HL-60/S4 treated with retinoic acid at 250 ng/mL for 4 days and 3 days (cell line): ENCODE measurements around the gene TADA2A.
"Not testable (repeated sequence)": the region's sequence is repeated elsewhere in the genome, so short reads cannot be mapped to it uniquely, and the experiment has no call there.

Experiments
- in situ Hi-C: fragments of 300-500 bp; cut with MboI; formaldehyde crosslinking; loops from 2 replicates; pipeline ENCODE4 v1.7.0; 2022; ENCODE audit warnings: low sequenced_read_pairs

TADA2A gene

GRCh38 chr17:37393352-37393751 is 13.3 kb upstream of the TADA2A start:
- in situ Hi-C loops = loop anchor here (25.0 kb wide), 1 partner anchor 781 kb away; the partner anchor contains the start of gene MRM1

DNA sequence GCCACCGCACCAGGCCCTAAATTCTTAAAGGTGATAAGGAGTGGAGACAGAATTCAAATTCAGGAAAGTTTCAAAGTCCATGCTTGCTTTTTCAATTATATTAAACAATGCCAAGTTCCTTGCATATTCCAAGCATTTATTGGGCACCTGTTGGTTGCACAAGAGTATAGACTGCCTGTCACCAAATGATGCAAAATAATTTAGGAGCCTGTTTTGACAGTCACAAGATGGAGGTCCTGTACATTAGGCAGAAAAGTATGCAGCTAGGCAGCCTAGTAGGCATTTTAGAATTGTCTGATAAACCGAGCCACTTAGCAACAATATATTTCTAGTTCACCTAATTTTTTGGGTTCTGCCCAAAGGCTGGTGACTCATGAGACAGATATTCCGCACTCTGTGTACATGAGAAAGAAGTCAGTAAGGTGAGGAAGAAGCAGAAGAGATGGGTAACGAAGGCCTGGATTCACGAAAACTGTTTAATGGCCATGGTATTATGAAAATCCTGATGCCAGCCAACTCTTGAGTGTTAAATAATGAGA is 7.4 kb upstream of the TADA2A start:
- in situ Hi-C loops = loop anchor here (25.0 kb wide), 1 partner anchor 787 kb away; the partner anchor contains the start of gene MRM1

GRCh38 chr17:37400505-37400904 is 6.2 kb upstream of the TADA2A start:
- in situ Hi-C loops = no loop called here

GRCh38 chr17:37405522-37405921 is 1.2 kb upstream of the TADA2A start:
- in situ Hi-C loops = not testable (repeated sequence)

- in situ Hi-C loops = no loop called here
These were observed 591 bp upstream of the TADA2A start for GRCh38 chr17:37405955-37406634.

GRCh38 chr17:37408145-37408479 is 1.4 kb downstream of the TADA2A start:
- in situ Hi-C loops = not testable (repeated sequence)

- in situ Hi-C loops = no loop called here
These were observed 3.7 kb downstream of the TADA2A start for GRCh38 chr17:37410357-37410756.

DNA sequence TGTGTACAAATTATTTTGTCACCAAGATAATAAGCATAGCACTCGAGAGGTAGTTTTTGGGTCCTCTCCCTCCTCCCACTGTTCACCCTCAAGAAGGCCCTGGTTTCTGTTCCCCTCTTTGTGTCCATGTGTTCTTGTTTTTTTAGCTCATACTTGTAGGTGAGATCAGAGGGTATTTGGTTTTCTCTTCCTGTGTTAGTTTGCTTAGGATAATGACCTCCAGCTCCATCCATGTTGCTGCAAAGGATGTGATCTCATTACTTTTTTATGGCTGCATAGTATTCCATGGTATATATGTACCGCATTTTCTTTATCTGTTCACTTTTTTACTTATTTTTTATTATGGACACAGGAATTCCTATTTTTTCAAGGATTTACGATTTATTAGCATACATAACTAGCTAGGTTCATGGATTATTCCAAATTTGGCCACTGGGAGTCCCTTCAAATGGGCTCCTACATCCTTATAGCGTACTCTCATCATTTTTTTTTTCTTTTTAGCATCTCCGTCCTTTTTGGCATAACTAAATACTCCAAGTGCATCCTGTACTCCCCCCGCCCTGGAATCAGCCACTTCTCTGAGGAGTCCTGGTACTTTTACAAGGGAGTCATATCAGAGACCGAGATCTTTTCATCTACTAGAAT is 7.3 kb downstream of the TADA2A start:
- in situ Hi-C loops = no loop called here

DNA sequence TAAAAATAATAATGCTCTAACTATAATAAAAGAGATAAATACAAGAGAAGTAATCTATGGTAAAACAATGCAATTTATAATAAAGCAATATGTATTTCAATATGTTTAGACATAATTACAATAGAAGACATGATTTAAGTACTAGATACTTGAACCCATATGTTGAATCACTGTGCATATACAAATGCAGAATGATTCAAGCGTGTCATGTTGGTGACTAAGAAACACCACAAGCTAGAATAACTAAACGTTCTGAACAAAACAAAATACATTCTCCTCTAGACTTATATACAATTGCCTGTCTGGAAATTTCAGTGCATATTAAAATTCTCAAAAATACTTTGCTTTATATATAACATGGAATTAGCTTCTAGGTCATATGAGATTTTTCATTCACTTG is 11.2 kb downstream of the TADA2A start:
- in situ Hi-C loops = no loop called here

DNA sequence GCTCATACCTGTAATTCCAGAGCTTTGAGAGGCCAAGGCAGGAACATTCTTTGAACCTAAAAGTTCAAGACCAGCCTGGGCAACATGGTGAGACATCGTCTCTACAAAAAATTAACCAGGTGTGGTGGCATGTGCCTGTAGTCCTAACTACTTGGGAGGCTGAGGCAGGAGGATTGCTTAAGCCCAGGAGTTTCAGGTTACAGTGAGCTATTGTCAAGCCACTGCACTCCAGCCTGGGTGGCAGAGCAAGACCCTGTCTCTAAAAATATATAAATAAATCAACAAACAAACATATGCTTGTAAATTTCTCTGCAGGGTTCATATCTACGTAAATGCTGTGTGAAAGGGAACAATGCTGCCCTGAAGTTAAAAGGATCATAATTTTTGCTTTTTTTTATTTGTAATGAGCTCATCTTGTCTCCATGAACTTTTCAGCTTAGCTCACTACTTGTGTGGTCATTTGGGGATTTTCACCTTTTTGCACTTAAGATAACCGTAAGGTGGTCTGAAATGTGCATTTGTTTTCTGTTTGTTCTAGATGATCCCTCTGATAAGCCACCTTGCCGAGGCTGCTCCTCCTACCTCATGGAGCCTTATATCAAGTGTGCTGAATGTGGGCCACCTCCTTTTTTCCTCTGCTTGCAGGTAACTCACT is 16.4 kb downstream of the TADA2A start:
- in situ Hi-C loops = no loop called here

DNA sequence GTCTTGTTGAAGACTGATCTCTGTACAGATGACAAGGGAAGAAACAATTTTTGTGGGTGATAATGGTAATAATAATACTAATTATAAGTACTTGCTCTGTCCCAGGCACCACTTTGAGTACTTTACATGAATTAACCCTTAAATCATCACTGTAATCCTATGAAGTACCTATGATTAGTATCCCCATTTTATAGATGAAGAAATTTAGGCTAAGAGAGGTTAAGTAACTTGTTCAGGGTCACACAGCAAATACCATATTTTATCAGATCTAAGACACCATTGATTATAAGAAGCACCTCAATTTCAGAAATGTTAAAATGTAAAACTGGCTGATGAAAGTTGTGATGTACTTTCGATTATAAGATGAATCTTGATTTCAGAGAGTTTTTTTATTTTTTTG is 18.6 kb downstream of the TADA2A start:
- in situ Hi-C loops = no loop called here

DNA sequence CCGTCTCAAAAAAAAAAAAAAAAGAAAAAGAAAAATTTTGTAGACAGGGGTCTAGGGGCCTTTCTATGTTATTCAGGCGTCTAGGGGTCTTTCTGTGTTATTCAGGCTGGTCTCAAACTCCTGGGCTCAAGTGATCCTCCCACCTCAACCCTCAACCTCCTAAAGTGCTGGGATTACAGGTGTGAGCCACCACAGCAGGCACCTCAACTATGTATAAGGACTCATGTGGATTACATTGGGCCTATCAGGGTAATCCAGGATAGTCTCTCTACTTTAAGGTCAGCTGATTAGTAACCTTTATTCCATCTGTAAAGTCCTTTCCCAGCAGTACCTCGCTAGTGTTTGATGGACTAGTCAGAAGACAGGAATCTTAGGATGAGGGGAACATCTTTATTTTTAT is 22.4 kb downstream of the TADA2A start:
- in situ Hi-C loops = no loop called here

GRCh38 chr17:37429453-37429852 is 22.8 kb downstream of the TADA2A start:
- in situ Hi-C loops = no loop called here

GRCh38 chr17:37430051-37430627 is 23.5 kb downstream of the TADA2A start:
- in situ Hi-C loops = no loop called here

- in situ Hi-C loops = no loop called here
These were observed 26.0 kb downstream of the TADA2A start for GRCh38 chr17:37432671-37433070.

GRCh38 chr17:37438141-37438540 is 31.5 kb downstream of the TADA2A start:
- in situ Hi-C loops = no loop called here

DNA sequence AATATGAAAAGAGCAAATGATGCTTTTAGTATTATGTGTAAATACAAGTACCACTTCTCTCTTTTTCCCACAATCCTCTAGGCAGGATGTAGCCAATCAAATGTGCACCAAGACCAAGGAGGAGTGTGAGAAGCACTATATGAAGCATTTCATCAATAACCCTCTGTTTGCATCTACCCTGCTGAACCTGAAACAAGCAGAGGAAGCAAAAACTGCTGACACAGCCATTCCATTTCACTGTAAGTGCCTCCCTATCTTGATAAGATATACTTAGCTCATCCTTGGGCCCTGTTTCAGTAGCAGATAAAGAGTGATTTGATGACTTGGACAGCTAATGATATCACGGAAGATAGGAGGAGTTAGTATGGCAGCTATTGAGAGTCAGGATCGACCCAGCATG is 33.7 kb downstream of the TADA2A start:
- in situ Hi-C loops = no loop called here

- in situ Hi-C loops = not testable (repeated sequence)
These were observed 34.8 kb downstream of the TADA2A start for GRCh38 chr17:37441369-37442014.

DNA sequence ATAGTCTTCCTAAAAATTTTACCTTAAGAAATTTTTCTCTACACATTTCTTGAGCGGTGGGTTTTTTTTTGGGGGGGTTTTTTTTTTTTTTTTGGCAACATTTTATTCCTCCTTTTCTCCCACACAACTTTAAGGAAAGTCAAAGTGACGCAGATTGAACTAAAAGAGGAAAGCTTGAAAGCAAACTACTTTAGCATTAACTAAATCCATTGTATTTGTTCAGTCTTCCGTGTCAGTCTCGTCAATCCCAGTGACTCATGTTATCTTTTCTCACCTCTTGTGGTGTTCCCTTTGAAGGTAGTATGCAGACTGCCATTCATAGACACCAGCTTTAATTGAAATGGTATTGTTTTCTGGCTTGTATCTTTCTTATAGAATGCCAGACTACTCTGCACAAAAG is 39.3 kb downstream of the TADA2A start:
- in situ Hi-C loops = no loop called here

DNA sequence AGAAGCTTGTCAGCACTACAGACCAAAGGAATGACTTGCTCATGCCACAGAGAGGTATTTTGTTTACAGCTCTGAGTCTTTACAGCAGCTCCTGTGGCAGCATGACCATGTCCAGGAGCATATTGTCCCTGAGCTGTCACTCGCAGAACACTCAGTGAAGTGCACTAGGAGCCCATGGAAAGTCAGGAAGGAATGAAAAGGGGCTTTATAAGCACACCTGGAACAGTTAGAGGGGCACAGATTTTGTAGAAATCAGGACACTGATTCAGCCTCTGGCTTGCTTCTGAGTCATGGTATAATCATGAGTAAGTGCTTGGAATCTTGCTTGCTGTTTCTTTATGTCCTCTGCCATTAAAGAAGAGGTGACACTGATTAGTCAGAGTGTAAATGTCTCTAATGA is 41.0 kb downstream of the TADA2A start:
- in situ Hi-C loops = no loop called here

GRCh38 chr17:37450112-37450511 is 43.4 kb downstream of the TADA2A start:
- in situ Hi-C loops = no loop called here
